A375 (cell line): ENCODE data around the gene COPB2. TPM values are rescaled to one million over a fixed set of nuclear protein-coding genes. Genes with fewer than 3 reads are reported as not detected.

Source experiments
- small RNA-seq: library from RNA; depleted of rRNA; stranded (forward); fragments of <200 nt; gene quantifications from one replicate; pipeline ENCODE3, GENCODE V24; 2014
- total RNA-seq: library from RNA; depleted of rRNA; stranded (reverse); fragments of >200 nt; shearing (Covaris generic); gene quantifications from 2 replicates; pipeline ENCODE4 v1.2.3, GENCODE V29; 2014; rRNA removed

Gene COPB2
- 119 and 137 TPM in 2 replicates for total RNA-seq

GRCh38 chr3:139389552-139390368 lies at the start of gene COPB2:
COPB2 (minus strand) TSS chr3:139389647; CDS start chr3:139389550, 97 bp downstream.

GRCh38 chr3:139343895-139344856 lies 45.3 kb downstream of the COPB2 start, which contains the start of gene MRPS22:
MRPS22 (plus strand) TSS chr3:139344020; CDS start chr3:139344027, 7 bp downstream.

Small RNAs within 50 kb of the gene (small RNA-seq; reads per million reads assigned to genes)
- not detected for gene RF00026

Other genes with a start within 250 kb of the COPB2 start
- gene MRPS22, start 45.6 kb downstream of the COPB2 start, total RNA-seq = 132 and 166 TPM in 2 replicates
- gene RBP2, start 86.9 kb upstream of the COPB2 start, total RNA-seq = not detected in 2 replicates
- not detected in 2 replicates for gene RBP1, start 150.1 kb upstream of the COPB2 start, total RNA-seq